ENCODE results near the gene VASP.

The VASP gene

DNA sequence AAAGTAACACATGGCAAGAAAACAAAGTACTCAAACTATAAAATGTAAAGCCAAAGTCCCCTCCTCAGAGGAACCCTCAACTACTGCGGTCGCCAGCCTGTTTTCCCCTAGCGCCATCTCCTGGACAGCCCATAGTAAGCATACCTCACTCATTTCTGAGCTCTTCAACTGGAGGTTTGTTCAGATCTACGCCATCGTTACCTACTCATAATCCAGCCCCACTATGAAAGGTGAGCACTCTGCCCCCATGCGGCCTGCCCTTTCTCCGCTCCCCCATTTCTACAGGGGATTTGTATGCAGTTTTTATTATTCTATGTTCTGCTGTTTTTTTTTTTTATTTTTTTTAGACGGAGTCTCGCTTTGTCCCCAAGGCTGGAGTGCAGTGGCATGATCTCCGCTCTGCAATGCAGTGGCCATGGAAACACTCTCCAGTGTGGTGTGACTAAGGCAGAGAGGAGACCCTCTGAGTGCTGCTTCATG, 51.2 kb downstream of the VASP start:
- DNase-seq: peak; percentile 27 to 58

- no peak for DNase-seq
These were observed 52.8 kb downstream of the VASP start for GRCh38 chr19:45560038-45560437.

GRCh38 chr19:45560686-45561085, 53.4 kb downstream of the VASP start:
- no peak for DNase-seq

DNA sequence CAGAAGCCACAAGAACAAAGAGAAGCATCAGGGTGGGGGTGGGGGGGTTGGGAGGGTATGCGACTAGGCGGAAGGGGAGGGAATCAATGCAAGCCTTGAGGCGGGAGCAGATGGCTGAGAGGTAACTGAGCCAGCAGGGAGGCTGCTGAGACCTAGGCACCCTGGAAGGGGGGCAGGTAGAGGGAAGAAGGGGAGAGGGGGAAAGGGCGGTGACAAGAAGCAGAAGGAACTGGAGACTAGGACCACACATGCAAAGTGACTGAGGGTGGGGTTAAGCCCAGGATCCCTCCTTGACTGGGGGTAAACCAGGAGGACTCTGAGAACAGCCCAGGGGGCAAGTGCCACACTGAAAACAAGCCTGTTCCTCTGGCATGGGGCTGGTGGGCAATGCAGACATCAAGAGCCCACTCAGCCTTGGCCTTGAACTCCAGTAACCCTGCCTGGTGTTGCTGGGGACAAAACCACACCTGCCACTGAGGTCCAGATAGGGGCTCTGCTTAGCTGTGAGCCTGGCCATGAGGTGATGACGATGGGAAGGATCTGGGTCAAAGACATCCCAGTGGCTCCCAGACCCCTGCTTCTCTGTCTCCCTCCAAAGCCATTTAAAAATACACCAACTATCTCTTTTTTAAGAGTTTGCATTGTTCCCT, 57.0 kb downstream of the VASP start:
- no peak for DNase-seq

DNA sequence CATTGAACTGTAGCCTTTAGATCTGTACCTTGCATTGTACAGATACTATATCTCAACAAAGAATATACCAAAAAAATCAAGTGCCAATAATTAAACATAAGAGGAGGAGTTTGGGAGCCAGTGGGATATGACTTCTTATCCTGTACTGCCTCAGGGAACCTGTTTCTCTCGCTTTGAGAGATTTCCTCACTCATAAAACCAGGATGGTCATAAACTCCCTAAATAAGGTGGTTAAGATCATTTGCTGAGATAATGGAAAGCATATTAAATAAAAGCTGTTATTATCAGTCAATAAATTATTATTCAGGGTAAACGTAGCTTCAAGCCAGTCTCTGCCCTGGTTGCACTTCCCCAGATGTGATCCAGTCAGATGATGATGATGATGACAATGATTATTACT, 60.3 kb downstream of the VASP start:
- no peak for DNase-seq

DNA sequence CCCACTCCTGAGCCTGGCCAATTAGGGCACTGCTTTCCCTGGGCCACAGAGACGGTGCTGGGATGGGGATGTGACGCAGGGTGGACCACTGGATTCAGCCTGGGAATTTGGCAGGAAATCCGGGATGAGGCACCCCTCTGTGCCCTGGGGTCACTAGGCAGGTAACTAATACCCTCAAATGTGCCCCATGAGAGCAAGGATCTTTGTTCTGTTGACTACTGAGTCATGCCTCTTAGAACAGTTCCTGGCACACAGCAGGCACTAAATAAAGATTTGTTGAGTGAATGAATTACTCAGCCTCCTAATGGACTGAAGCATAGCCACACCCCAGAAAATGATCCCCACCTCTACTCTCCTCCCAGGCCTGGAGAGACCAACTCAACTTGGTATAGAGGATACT, 61.5 kb downstream of the VASP start:
- DNase-seq: no peak

DNA sequence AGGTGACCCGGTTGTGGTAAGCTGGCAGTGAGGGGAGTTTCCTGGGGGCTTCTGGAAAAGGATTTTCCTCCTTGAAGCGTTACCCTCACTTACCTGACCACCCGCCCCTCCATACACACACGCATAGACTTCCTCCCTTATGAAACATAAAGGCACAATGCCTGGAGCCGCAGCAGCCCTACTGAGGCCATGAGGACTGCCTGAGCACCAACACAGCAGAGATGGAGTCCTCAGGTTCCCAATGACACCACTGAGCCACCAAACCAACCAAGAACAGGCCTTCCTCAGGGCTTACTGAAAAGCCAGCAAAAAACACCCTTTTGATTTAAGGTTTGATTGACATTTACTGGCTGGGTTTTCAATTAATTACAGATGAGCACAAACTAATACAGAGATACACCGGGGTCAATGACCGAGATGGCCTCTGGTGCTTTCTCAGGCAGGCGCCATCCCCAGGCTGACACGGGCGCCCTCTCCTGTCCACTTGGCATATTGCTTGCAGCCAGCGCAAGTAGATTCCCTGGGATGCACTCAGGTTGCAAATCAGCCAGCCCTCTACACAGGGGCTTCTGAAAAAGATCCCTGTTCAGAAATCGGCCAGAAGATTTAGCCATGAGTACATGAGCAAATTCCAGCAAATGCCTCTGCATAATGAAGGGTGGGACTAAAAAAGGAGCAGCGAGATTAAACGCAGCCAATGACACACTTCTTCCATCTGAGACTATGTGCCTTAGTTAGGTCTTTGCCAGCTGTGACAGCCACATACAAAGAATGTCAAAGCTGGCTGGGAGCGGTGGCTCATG, 62.5 kb downstream of the VASP start:
- peak; percentile 22 to 45 for DNase-seq

DNA sequence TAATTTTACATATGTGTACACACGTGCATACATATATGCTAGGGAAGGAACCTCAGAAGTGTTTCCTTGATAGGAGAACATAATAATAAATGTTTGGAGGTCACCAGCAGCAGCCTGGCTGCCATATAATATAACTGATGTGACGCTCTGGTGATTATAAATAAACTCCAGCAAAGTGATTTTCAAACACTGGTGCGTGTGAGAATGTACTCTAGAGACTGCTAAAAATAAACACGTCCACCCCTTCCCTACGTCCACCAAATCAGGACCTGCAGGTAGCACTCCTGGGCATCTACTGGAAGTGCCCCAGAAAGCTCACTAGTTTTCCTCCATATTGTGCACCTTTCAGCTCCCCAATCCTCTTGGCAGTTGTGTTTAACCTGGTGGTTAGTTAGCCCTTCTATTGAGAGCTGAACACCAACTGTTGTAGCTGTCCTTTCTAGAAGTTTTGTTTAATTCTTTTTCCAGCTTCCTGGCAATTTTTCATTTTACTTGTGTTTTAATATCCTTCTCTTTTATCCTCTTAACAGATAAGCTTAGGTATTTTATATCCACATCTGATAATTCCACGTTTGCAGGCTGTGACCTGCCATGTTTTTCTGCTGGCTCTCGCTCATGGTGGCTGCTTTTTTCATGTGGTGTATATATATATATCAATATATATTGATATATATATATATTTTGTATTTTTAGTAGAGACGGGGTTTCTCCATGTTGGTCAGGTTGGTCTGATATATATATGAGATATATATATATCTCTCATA, 64.4 kb downstream of the VASP start:
- DNase-seq: no peak

DNA sequence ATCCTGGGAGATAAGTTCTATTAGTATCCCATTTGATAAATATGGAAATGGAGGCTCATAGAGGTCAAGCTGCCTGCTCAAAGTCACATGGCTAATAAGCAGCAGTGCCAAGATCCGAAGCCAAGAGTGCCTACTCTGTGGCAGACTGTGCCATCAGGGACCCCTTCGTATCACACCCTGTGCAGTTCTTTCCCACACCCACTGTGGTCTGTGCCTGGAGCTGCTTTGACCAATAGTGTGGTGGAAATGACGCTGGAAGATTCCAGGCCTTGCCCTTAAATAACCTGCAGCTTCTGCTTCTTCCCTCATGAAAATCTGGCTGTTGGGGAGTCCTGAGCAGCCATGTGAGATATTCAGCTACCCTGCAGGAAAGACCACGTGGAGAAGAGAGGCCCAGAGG, 67.2 kb downstream of the VASP start:
- no peak for DNase-seq

GRCh38 chr19:45575216-45575615, 67.9 kb downstream of the VASP start:
- DNase-seq: no peak

All from stimulated activated CD4-positive, alpha-beta T cell treated with anti-CD3 and anti-CD28 coated beads, Interleukin-4, amount 100 ng/mL, for 4 hours (primary cell).